AG09309 (cell line): ENCODE data around the gene ZNF613.
A peak's percentile ranks its signal among the peaks of the same experiment; 100 is the strongest.
"Not testable (repeated sequence)": the region's sequence is repeated elsewhere in the genome, so short reads cannot be mapped to it uniquely, and the experiment has no call there.

Experiments
- DNase-seq: peaks from one replicate; pipeline ENCODE4 v3.0.0-alpha.2; 2010; ENCODE audit warnings: low read depth
- H3K4me3 ChIP-seq: 2 replicates; pipeline ENCODE4 v1.5.1; 2011; ENCODE audit warnings: mild to moderate bottlenecking, low read depth, low read length, moderate library complexity; ENCODE audit not compliant: control insufficient read depth
- CTCF ChIP-seq: IDR thresholded peaks from 2 replicates; pipeline ENCODE4 v1.5.1; 2011; ENCODE audit warnings: mild to moderate bottlenecking, low read depth, low read length, inconsistent platforms; ENCODE audit not compliant: insufficient read depth, control insufficient read depth; ENCODE audit errors: missing control alignments

ZNF613 gene

DNA sequence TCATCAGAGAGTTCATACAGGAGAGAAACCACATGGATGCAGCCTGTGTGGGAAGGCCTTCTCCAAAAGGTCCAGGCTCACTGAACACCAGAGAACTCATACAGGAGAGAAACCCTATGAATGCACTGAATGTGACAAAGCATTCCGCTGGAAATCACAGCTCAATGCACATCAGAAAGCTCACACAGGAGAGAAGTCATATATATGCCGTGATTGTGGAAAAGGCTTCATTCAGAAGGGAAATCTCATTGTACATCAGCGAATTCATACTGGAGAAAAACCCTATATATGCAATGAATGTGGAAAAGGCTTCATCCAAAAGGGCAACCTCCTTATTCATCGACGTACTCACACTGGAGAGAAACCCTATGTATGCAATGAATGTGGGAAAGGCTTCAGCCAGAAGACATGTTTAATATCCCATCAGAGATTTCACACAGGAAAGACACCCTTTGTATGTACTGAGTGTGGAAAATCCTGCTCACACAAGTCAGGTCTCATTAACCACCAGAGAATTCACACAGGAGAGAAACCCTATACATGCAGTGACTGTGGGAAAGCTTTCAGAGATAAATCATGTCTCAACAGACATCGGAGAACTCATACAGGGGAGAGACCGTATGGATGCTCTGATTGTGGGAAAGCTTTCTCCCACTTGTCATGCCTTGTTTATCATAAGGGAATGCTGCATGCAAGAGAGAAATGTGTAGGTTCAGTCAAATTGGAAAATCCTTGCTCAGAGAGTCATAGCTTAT is 17.7 kb downstream of the ZNF613 start:
- no peak overlapping the region for H3K4me3 ChIP-seq
- no peak for TF ChIP-seq CTCF
- no peak for DNase-seq

- no peak for TF ChIP-seq CTCF
- DNase-seq, result no peak
- H3K4me3 ChIP-seq, result no peak overlapping the region
Observed at GRCh38 chr19:51946602-51947001, 19.3 kb downstream of the ZNF613 start.

- DNase-seq, result no peak
- H3K4me3 ChIP-seq, result peak overlapping the region; percentile 44
Observed at GRCh38 chr19:51948975-51949374, 21.7 kb downstream of the ZNF613 start.

DNA sequence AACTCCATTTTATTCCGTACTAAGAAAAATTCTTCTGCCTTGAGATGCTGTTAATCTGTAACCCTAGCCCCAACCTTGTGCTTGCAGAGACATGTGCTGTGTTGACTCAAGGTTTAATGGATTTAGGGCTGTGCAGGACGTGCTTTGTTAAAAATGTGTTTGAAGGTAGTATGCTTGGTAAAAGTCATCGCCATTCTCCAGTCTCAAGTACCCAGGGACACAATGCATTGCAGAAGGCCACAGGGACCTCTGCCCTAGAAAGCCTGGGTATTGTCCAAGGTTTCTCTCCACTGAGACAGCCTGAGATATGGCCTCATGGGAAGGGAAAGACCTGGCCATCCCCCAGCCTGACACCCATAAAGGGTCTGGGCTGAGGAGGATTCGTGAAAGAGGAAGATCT is 30.6 kb downstream of the ZNF613 start:
- H3K4me3 ChIP-seq, DNase-seq: not testable (repeated sequence)

More at GRCh38 chr19:51948975-51949374, 21.7 kb downstream of the ZNF613 start:
- no peak for TF ChIP-seq CTCF

- no peak for TF ChIP-seq CTCF
- no peak for DNase-seq
- no peak overlapping the region for H3K4me3 ChIP-seq
Observed at GRCh38 chr19:51959791-51960190, 32.5 kb downstream of the ZNF613 start.

DNA sequence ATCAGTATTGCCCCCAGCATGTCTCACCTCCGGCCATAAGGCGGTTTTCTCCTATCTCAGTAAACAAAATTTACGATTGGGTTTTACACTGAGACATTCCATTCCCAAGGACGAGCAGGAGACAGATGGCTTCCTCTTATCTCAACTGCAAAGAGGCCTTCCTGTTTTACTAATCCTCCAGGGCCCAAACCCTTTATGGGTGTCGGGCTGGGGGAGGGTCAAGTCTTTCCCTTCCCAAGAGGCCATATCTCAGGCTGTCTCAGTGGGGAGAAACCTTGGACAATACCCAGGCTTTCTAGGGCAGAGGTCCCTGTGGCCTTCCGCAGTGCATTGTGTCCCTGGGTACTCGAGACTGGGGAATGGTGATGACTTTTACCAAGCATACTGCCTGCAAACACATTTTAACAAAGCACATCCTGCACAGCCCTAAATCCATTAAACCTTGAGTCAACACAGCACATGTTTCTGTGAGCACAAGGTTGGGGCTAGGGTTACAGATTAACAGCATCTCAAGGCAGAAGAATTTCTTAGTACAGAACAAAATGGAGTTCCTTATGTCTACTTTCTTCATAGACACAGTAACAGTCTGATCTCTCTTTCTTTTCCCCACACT is 33.5 kb downstream of the ZNF613 start:
- not testable (repeated sequence) for DNase-seq, H3K4me3 ChIP-seq

- DNase-seq, result no peak
- no peak overlapping the region for H3K4me3 ChIP-seq
- no peak for TF ChIP-seq CTCF
Observed at GRCh38 chr19:51965583-51965982, 38.3 kb downstream of the ZNF613 start.
